Brain microvascular endothelial cell (primary cell): ENCODE results near the gene RIBC2.

Experiments
- DNase-seq: peaks from one replicate; pipeline ENCODE4 v3.0.0-alpha.2; 2020
- H3K27ac ChIP-seq: fragments of 250-450 bp; sonication (Bioruptor Pico); 2 replicates; pipeline ENCODE4 v1.5.1; 2020; ENCODE audit warnings: mild to moderate bottlenecking, moderate library complexity
- H3K27me3 ChIP-seq: fragments of 250-450 bp; sonication (Bioruptor Pico); replicated peaks from 2 replicates; pipeline ENCODE4 v1.5.1; 2020; ENCODE audit warnings: mild to moderate bottlenecking
- H3K36me3 ChIP-seq: fragments of 250-450 bp; sonication (Bioruptor Pico); replicated peaks from 2 replicates; pipeline ENCODE4 v1.5.1; 2020; ENCODE audit warnings: mild to moderate bottlenecking
- H3K4me3 ChIP-seq: 2 replicates; pipeline ENCODE4 v1.5.1; 2011; ENCODE audit warnings: low read depth, mild to moderate bottlenecking, control low read depth, low read length, moderate library complexity
- CTCF ChIP-seq: IDR thresholded peaks from 2 replicates; pipeline ENCODE4 v1.5.1; 2011; ENCODE audit warnings: low read depth, mild to moderate bottlenecking, moderate library complexity, low read length, control low read depth, inconsistent platforms; ENCODE audit errors: missing control alignments
- in situ Hi-C: cut with HindIII; loops from 2 replicates; pipeline ENCODE4 v1.10.0; 2017; ENCODE audit warnings: low sequenced_read_pairs, low pct_ligation_motif_present

RIBC2 gene

GRCh38 chr22:45389546-45389945 is 23.9 kb upstream of the RIBC2 start:
- no peak for TF ChIP-seq CTCF
- no peak for DNase-seq
- in situ Hi-C loops: no loop called here
- H3K4me3 ChIP-seq: no peak overlapping the region
- H3K36me3 ChIP-seq: no peaks in the 10 kb centered on the region
- H3K27me3 ChIP-seq: no peaks in the 10 kb centered on the region
- H3K27ac ChIP-seq: no peak overlapping the region

- in situ Hi-C loops: no loop called here
- Histone ChIP-seq H3K27ac (no peak overlapping the region), H3K36me3 (no peaks in the 10 kb centered on the region), H3K4me3 (no peak overlapping the region), H3K27me3 (no peaks in the 10 kb centered on the region)
- DNase-seq: no peak
- no peak for TF ChIP-seq CTCF
These were observed 15.7 kb upstream of the RIBC2 start for GRCh38 chr22:45397806-45398205.

- in situ Hi-C loops: no loop called here
- no peaks in the 10 kb centered on the region for H3K27me3 ChIP-seq
- H3K4me3 ChIP-seq: no peak overlapping the region
- no peak overlapping the region for H3K27ac ChIP-seq
- DNase-seq: no peak
- H3K36me3 ChIP-seq: no peaks in the 10 kb centered on the region
- no peak for TF ChIP-seq CTCF
These were observed 15.3 kb upstream of the RIBC2 start for GRCh38 chr22:45398214-45398613.

- H3K4me3 ChIP-seq: no peak overlapping the region
- TF ChIP-seq CTCF: no peak
- no peak for DNase-seq
- H3K27me3 ChIP-seq: no peaks in the 10 kb centered on the region
- no peak overlapping the region for H3K27ac ChIP-seq
- in situ Hi-C loops: no loop called here
- H3K36me3 ChIP-seq: no peaks in the 10 kb centered on the region
These were observed 13.6 kb upstream of the RIBC2 start for GRCh38 chr22:45399712-45400445.

GRCh38 chr22:45402466-45402985 is 11.0 kb upstream of the RIBC2 start:
- no peak overlapping the region for H3K4me3 ChIP-seq
- no peak overlapping the region for H3K27ac ChIP-seq
- in situ Hi-C loops: no loop called here
- no peak for DNase-seq
- TF ChIP-seq CTCF: no peak
- no peaks in the 10 kb centered on the region for H3K36me3 ChIP-seq
- H3K27me3 ChIP-seq: no peaks in the 10 kb centered on the region

GRCh38 chr22:45407793-45408192 is 5.7 kb upstream of the RIBC2 start:
- no peak for DNase-seq
- H3K36me3 ChIP-seq: no peaks in the 10 kb centered on the region
- H3K27me3 ChIP-seq: no peaks in the 10 kb centered on the region
- in situ Hi-C loops: no loop called here
- no peak for TF ChIP-seq CTCF
- H3K27ac ChIP-seq: no peak overlapping the region
- no peak overlapping the region for H3K4me3 ChIP-seq
